ENCODE results near the gene AMFR.

AMFR gene

GRCh38 chr16:56425439-56425832, at the start of gene AMFR:
Gene AMFR (minus strand): TSS chr16:56425545. CDS start chr16:56425327, 218 bp downstream.
- Histone ChIP-seq H3K9ac (ENCODE audit: low read length) (peak within 1 kb of the TSS; percentile 93), H3K27ac (ENCODE audit: low read depth, low read length) (no peak within 1 kb of the TSS; the same call in 1 of the 2 replicates), H3K9me3 (ENCODE audit: control insufficient read depth, insufficient read depth, low read depth, low read length) (no peaks in the 10 kb centered on the region), H3K4me1 (ENCODE audit: control insufficient read depth, insufficient read depth, low read length) (peaks cover 27% of the 10 kb centered on the region), H3K27me3 (ENCODE audit: control insufficient read depth, insufficient read depth, low read length) (peaks cover 5% of the 10 kb centered on the region; the same call in 1 of the 2 replicates), H3K4me3 (ENCODE audit: low read depth, low read length) (peak within 1 kb of the TSS; percentile 89), H3K36me3 (ENCODE audit: control insufficient read depth, insufficient read depth, low read length) (0 out of 2 replicates have a peak, but pooled peaks cover 8% of the 10 kb centered on the region)

DNA sequence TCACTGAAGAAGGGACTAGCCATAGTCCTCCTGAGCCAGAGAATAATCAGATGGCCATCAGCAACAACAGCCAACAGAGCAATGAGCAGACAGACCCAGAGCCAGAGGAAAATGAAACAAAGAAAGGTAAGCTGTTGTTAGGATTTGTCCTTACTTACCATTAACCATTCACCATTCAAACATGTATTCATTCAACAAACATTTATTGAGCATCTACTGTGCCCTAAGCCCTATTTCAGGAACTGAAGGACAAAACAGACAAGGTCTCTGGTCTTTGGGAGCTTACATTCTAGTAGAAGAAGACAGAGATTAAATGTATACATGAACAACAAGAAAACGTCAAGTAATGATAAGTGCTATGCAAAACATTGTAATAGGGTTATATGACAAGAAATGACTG, 45.3 kb upstream of the AMFR start:
- no peak overlapping the region for H3K9ac ChIP-seq (ENCODE audit: low read length)
- no peaks in the 10 kb centered on the region for H3K27me3 ChIP-seq (ENCODE audit: control insufficient read depth, insufficient read depth, low read length)
- H3K36me3 ChIP-seq (ENCODE audit: control insufficient read depth, insufficient read depth, low read length): peaks cover 97% of the 10 kb centered on the region
- H3K4me3 ChIP-seq (ENCODE audit: low read depth, low read length): no peak overlapping the region
- peaks cover 10% of the 10 kb centered on the region; the same call in 1 of the 2 replicates for H3K4me1 ChIP-seq (ENCODE audit: control insufficient read depth, insufficient read depth, low read length)
- H3K9me3 ChIP-seq (ENCODE audit: control insufficient read depth, insufficient read depth, low read depth, low read length): no peaks in the 10 kb centered on the region
- H3K27ac ChIP-seq (ENCODE audit: low read depth, low read length): no peak overlapping the region

GRCh38 chr16:56470232-56470631, 44.9 kb upstream of the AMFR start:
- H3K27me3 ChIP-seq (ENCODE audit: control insufficient read depth, insufficient read depth, low read length): no peaks in the 10 kb centered on the region
- no peak overlapping the region for H3K9ac ChIP-seq (ENCODE audit: low read length)
- 0 out of 2 replicates have a peak, but pooled peaks cover 7% of the 10 kb centered on the region for H3K4me1 ChIP-seq (ENCODE audit: control insufficient read depth, insufficient read depth, low read length)
- H3K4me3 ChIP-seq (ENCODE audit: low read depth, low read length): no peak overlapping the region
- H3K36me3 ChIP-seq (ENCODE audit: control insufficient read depth, insufficient read depth, low read length): peaks cover 97% of the 10 kb centered on the region
- H3K9me3 ChIP-seq (ENCODE audit: control insufficient read depth, insufficient read depth, low read depth, low read length): no peaks in the 10 kb centered on the region
- no peak overlapping the region for H3K27ac ChIP-seq (ENCODE audit: low read depth, low read length)

DNA sequence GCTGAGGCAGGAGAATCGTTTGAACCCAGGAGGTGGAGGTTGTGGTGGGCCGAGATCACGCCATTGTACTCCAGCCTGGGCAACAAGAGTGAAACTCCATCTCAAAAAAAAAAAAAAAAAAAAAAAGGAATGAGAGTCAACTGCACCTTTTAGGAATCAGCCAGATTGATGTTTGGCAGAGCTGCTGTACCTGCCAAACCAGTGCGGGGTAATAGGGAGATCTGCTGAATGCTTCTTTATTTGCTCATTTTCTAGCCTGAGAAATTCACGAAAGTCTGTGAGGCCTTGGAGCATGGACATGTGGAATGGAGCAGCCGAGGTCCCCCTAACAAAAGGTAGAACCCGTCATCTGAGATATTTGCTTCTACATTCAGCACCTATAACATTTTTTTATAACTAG, 44.4 kb upstream of the AMFR start:
- H3K4me1 ChIP-seq (ENCODE audit: control insufficient read depth, insufficient read depth, low read length): 0 out of 2 replicates have a peak, but pooled peaks cover 2% of the 10 kb centered on the region
- H3K9me3 ChIP-seq (ENCODE audit: control insufficient read depth, insufficient read depth, low read depth, low read length): no peaks in the 10 kb centered on the region
- H3K9ac ChIP-seq (ENCODE audit: low read length): no peak overlapping the region
- peaks cover 96% of the 10 kb centered on the region for H3K36me3 ChIP-seq (ENCODE audit: control insufficient read depth, insufficient read depth, low read length)
- H3K27me3 ChIP-seq (ENCODE audit: control insufficient read depth, insufficient read depth, low read length): no peaks in the 10 kb centered on the region
- no peak overlapping the region for H3K27ac ChIP-seq (ENCODE audit: low read depth, low read length)
- no peak overlapping the region for H3K4me3 ChIP-seq (ENCODE audit: low read depth, low read length)

- no peaks in the 10 kb centered on the region for H3K4me1 ChIP-seq (ENCODE audit: control insufficient read depth, insufficient read depth, low read length)
- no peaks in the 10 kb centered on the region for H3K9me3 ChIP-seq (ENCODE audit: control insufficient read depth, insufficient read depth, low read depth, low read length)
- H3K9ac ChIP-seq (ENCODE audit: low read length): no peak overlapping the region
- no peak overlapping the region for H3K27ac ChIP-seq (ENCODE audit: low read depth, low read length)
- peaks cover 96% of the 10 kb centered on the region for H3K36me3 ChIP-seq (ENCODE audit: control insufficient read depth, insufficient read depth, low read length)
- H3K27me3 ChIP-seq (ENCODE audit: control insufficient read depth, insufficient read depth, low read length): no peaks in the 10 kb centered on the region
- H3K4me3 ChIP-seq (ENCODE audit: low read depth, low read length): no peak overlapping the region
These were observed 43.5 kb upstream of the AMFR start for GRCh38 chr16:56468800-56469199.

GRCh38 chr16:56466344-56466743, 41.0 kb upstream of the AMFR start:
- H3K4me1 ChIP-seq (ENCODE audit: control insufficient read depth, insufficient read depth, low read length): no peaks in the 10 kb centered on the region
- no peak overlapping the region for H3K4me3 ChIP-seq (ENCODE audit: low read depth, low read length)
- no peak overlapping the region for H3K27ac ChIP-seq (ENCODE audit: low read depth, low read length)
- H3K27me3 ChIP-seq (ENCODE audit: control insufficient read depth, insufficient read depth, low read length): no peaks in the 10 kb centered on the region
- H3K9me3 ChIP-seq (ENCODE audit: control insufficient read depth, insufficient read depth, low read depth, low read length): no peaks in the 10 kb centered on the region
- no peak overlapping the region for H3K9ac ChIP-seq (ENCODE audit: low read length)
- H3K36me3 ChIP-seq (ENCODE audit: control insufficient read depth, insufficient read depth, low read length): peaks cover 94% of the 10 kb centered on the region

GRCh38 chr16:56463153-56463552, 37.8 kb upstream of the AMFR start:
- Histone ChIP-seq H3K36me3 (ENCODE audit: control insufficient read depth, insufficient read depth, low read length) (peaks cover 86% of the 10 kb centered on the region), H3K4me1 (ENCODE audit: control insufficient read depth, insufficient read depth, low read length) (no peaks in the 10 kb centered on the region), H3K9me3 (ENCODE audit: control insufficient read depth, insufficient read depth, low read depth, low read length) (no peaks in the 10 kb centered on the region), H3K27me3 (ENCODE audit: control insufficient read depth, insufficient read depth, low read length) (no peaks in the 10 kb centered on the region), H3K4me3 (ENCODE audit: low read depth, low read length) (no peak overlapping the region), H3K9ac (ENCODE audit: low read length) (no peak overlapping the region), H3K27ac (ENCODE audit: low read depth, low read length) (no peak overlapping the region)

GRCh38 chr16:56462064-56462796, 36.9 kb upstream of the AMFR start:
- H3K36me3 ChIP-seq (ENCODE audit: control insufficient read depth, insufficient read depth, low read length): peaks cover 84% of the 10 kb centered on the region

GRCh38 chr16:56460101-56460500, 34.8 kb upstream of the AMFR start:
- Histone ChIP-seq H3K36me3 (ENCODE audit: control insufficient read depth, insufficient read depth, low read length) (peaks cover 83% of the 10 kb centered on the region), H3K4me1 (ENCODE audit: control insufficient read depth, insufficient read depth, low read length) (no peaks in the 10 kb centered on the region), H3K4me3 (ENCODE audit: low read depth, low read length) (no peak overlapping the region), H3K27me3 (ENCODE audit: control insufficient read depth, insufficient read depth, low read length) (no peaks in the 10 kb centered on the region), H3K9me3 (ENCODE audit: control insufficient read depth, insufficient read depth, low read depth, low read length) (no peaks in the 10 kb centered on the region), H3K27ac (ENCODE audit: low read depth, low read length) (no peak overlapping the region), H3K9ac (ENCODE audit: low read length) (no peak overlapping the region)

More at GRCh38 chr16:56462064-56462796, 36.9 kb upstream of the AMFR start:
- Histone ChIP-seq H3K9me3 (ENCODE audit: control insufficient read depth, insufficient read depth, low read depth, low read length) (no peaks in the 10 kb centered on the region), H3K9ac (ENCODE audit: low read length) (no peak overlapping the region), H3K4me3 (ENCODE audit: low read depth, low read length) (no peak overlapping the region), H3K27ac (ENCODE audit: low read depth, low read length) (no peak overlapping the region), H3K4me1 (ENCODE audit: control insufficient read depth, insufficient read depth, low read length) (no peaks in the 10 kb centered on the region), H3K27me3 (ENCODE audit: control insufficient read depth, insufficient read depth, low read length) (no peaks in the 10 kb centered on the region)

- Histone ChIP-seq H3K9me3 (ENCODE audit: control insufficient read depth, insufficient read depth, low read depth, low read length) (no peaks in the 10 kb centered on the region), H3K9ac (ENCODE audit: low read length) (no peak overlapping the region), H3K4me3 (ENCODE audit: low read depth, low read length) (no peak overlapping the region), H3K27ac (ENCODE audit: low read depth, low read length) (no peak overlapping the region), H3K4me1 (ENCODE audit: control insufficient read depth, insufficient read depth, low read length) (no peaks in the 10 kb centered on the region), H3K27me3 (ENCODE audit: control insufficient read depth, insufficient read depth, low read length) (no peaks in the 10 kb centered on the region), H3K36me3 (ENCODE audit: control insufficient read depth, insufficient read depth, low read length) (peaks cover 83% of the 10 kb centered on the region)
These were observed 32.7 kb upstream of the AMFR start for GRCh38 chr16:56457927-56458470.
